HG03565 (cell line): Measurements from ENCODE around the gene IL1RL1.
"Not testable (repeated sequence)": the region's sequence is repeated elsewhere in the genome, so short reads cannot be mapped to it uniquely, and the experiment has no call there.

Experiments
- ATAC-seq: cut with Tn5 transposase; IDR thresholded peaks from one replicate; pipeline ENCODE4 v1.9.1; 2021; ENCODE audit warnings: mild to moderate bottlenecking, moderate library complexity; ENCODE audit not compliant: unreplicated experiment

The IL1RL1 gene

GRCh38 chr2:102291319-102292075, 19.9 kb upstream of the IL1RL1 start:
- no peak for ATAC-seq

GRCh38 chr2:102294802-102295489, 16.4 kb upstream of the IL1RL1 start:
- no peak for ATAC-seq

GRCh38 chr2:102295566-102295965, 15.8 kb upstream of the IL1RL1 start:
- ATAC-seq: no peak

GRCh38 chr2:102296449-102296848, 14.9 kb upstream of the IL1RL1 start:
- no peak for ATAC-seq

- ATAC-seq: no peak
Observed at GRCh38 chr2:102297891-102298290, 13.5 kb upstream of the IL1RL1 start.

- peak; percentile 93 for ATAC-seq
Observed at GRCh38 chr2:102301867-102302362, 9.4 kb upstream of the IL1RL1 start.

GRCh38 chr2:102302458-102302857, 8.9 kb upstream of the IL1RL1 start:
- ATAC-seq: no peak

- no peak for ATAC-seq
Observed at GRCh38 chr2:102303589-102303988, 7.8 kb upstream of the IL1RL1 start.

- ATAC-seq: no peak
Observed at GRCh38 chr2:102304268-102304667, 7.1 kb upstream of the IL1RL1 start.

GRCh38 chr2:102304711-102305611, 6.4 kb upstream of the IL1RL1 start:
- ATAC-seq: no peak

GRCh38 chr2:102306125-102306524, 5.2 kb upstream of the IL1RL1 start:
- no peak for ATAC-seq

- no peak for ATAC-seq
Observed at GRCh38 chr2:102313025-102313424, 1.7 kb downstream of the IL1RL1 start.

- ATAC-seq: no peak
Observed at GRCh38 chr2:102313471-102313870, 2.1 kb downstream of the IL1RL1 start.

- ATAC-seq: no peak
Observed at GRCh38 chr2:102313950-102314349, 2.6 kb downstream of the IL1RL1 start.

- no peak for ATAC-seq
Observed at GRCh38 chr2:102315921-102316320, 4.6 kb downstream of the IL1RL1 start.

- no peak for ATAC-seq
Observed at GRCh38 chr2:102317715-102318114, 6.4 kb downstream of the IL1RL1 start.

- ATAC-seq: no peak
Observed at GRCh38 chr2:102318437-102318836, 7.1 kb downstream of the IL1RL1 start.

- no peak for ATAC-seq
Observed at GRCh38 chr2:102321941-102322719, 10.8 kb downstream of the IL1RL1 start.

GRCh38 chr2:102324914-102325313, 13.6 kb downstream of the IL1RL1 start:
- ATAC-seq: not testable (repeated sequence)

GRCh38 chr2:102331311-102331980, 20.1 kb downstream of the IL1RL1 start:
- ATAC-seq: no peak
